SIG-M5 treated with dmso at 0.1 percent for 504 hours (cell line): ENCODE data around the gene TRIM36.
A peak's percentile ranks its signal among the peaks of the same experiment; 100 is the strongest.

Source experiments
- DNase-seq: peaks from one replicate; lab custom pipeline; 2025; ENCODE audit not compliant: unreplicated experiment; lab: John Stamatoyannopoulos, UW

The TRIM36 gene, protein sequence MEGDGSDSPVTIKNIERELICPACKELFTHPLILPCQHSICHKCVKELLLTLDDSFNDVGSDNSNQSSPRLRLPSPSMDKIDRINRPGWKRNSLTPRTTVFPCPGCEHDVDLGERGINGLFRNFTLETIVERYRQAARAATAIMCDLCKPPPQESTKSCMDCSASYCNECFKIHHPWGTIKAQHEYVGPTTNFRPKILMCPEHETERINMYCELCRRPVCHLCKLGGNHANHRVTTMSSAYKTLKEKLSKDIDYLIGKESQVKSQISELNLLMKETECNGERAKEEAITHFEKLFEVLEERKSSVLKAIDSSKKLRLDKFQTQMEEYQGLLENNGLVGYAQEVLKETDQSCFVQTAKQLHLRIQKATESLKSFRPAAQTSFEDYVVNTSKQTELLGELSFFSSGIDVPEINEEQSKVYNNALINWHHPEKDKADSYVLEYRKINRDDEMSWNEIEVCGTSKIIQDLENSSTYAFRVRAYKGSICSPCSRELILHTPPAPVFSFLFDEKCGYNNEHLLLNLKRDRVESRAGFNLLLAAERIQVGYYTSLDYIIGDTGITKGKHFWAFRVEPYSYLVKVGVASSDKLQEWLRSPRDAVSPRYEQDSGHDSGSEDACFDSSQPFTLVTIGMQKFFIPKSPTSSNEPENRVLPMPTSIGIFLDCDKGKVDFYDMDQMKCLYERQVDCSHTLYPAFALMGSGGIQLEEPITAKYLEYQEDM

DNA sequence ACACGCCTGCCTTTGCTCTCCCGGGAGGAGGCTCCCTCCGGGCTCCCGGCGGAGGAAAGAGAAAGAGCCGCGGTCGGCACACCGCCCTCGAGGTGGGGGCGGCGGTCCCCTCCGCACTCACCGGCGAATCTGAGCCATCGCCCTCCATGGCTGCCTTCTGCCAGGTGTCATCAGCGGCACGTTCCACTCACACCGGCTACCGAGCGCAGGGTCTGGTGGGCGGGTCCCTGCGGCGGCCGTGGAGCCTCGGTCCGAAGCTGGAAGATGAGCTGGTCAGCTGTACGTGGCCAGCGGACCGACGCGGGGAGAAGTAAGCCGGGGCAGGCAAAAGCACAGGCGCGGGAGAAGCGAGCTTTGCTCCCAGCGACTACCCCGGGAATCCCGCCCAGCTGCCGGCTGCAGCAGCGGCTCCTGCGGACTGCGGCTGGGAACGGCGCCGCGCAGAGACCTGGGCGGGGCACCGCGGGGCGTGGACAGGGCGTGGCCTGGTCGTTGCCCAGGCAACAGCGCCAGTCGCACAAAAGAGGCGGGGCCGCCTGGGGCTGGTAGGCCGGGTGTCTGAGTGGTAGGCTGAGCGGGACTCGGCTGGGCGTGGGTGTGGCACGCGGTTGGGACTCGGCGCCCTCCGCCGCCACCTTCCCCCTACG, at the start of gene TRIM36:
TSS of gene TRIM36 (minus strand) at position 422 of the 647 bp plus-strand sequence. CDS start at position 148, 274 bp downstream.
- DNase-seq, result peak; percentile 96

DNA sequence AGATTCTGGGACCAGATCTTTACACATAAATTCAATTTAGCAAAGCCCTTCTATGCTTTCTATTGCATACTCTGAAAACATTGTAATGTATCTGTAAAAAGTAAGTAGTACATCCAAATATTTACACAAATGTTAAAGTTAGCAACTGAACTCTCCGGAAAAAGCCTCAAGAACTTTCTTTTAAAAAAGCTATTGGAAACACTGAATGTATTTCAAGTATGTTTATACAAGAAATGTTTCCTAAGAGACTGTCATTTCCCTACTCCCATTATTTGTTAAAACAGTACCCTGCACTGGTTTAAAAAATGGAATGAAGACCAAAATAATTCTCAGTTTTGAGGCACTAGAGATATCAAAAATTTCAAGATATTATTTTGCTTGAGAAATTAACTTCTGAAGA, 44.8 kb upstream of the TRIM36 start:
- no peak for DNase-seq

DNA sequence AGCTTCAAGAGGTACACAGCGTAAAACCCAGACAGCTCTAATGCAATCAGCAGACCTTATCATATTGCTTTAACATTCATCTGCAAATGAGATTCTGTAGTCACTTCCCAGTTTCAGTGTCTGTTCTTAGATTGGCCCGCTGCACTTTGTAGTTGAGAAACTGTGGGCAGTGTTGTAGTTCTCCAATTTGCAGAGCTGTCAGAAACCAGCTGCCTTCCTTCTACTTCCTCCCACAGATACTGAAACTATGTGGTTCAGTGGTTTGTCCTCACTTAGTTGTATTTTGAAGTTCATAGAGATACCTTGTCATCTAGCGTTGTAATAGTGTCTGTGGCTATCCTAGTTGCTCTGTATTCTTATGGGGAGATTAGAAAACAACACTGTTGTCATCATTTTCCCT, 39.6 kb upstream of the TRIM36 start:
- peak; percentile 98 for DNase-seq

DNA sequence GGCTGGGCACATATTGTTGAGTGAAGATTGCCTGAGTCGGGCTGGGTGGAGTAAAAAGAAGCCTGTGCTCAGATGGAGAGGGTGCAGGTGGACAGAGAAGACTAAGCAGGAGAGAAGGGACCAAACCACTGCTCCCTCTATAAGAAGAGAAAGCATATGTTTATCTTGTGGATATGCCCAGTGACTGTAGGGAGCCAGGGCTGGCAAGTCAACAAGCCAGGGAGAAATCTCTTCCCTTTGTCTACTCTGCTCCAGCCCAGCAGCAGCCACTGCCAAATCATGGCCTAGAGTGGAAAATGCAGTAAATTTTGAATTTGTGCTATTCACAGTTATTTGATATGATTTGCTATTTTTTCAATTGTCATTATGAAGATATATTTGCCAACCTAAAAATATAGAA, 33.2 kb upstream of the TRIM36 start:
- DNase-seq, result no peak

DNA sequence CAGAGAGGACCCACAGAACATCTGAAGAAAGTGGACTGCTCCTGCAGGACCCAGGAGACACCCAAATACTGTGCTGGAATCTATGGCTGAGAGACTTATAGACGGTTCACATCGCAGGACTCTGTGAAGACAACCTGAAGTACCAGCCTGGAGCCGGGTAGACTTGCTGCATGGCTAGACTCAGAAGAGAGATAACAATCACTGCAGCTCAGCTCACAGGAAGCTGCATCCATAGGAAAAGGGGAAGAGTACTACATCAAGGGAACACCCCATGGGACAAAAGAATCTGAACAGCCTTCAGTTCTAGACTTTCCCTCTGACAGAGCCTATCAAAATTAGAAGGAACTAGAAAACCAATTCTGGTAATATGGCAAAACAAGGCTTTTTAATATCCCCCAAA, 26.5 kb upstream of the TRIM36 start:
- no peak for DNase-seq

DNA sequence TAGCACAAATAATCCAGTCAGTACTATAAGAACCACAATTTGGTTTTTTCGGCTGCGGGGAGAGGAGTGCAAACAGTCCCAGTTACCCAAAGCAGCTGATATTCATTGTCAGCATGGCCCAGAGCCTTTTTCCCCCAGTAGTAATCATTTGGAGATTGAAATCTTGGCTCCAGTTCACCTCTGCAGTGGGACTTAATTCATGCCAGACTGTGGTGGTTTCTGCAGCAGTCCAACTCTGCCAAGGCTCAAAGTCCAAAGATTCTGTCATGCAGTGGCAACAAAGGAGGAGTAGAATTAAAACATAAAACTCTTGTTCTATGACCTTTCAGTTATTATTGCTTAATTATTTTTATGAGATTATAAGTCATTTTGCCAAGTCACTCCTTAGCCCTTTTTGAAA, 25.0 kb upstream of the TRIM36 start:
- DNase-seq, result no peak

DNA sequence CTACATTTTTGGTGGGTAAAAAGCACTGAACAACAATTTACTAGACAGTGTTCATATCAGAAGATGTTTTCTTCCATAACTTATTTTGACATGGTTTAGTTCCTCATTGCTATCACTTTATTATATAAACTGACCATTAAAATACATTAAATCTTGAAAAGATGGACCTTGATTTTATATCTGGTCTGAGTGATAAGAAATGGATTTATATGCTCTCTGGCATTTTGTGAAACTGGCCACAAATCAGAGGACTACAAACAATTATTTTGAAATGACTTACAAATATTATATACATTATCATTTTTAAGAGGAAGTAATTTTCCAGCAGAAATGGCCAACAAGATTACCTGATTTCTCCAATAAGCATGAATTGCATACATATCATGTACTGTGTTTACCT, 23.6 kb upstream of the TRIM36 start:
- no peak for DNase-seq

DNA sequence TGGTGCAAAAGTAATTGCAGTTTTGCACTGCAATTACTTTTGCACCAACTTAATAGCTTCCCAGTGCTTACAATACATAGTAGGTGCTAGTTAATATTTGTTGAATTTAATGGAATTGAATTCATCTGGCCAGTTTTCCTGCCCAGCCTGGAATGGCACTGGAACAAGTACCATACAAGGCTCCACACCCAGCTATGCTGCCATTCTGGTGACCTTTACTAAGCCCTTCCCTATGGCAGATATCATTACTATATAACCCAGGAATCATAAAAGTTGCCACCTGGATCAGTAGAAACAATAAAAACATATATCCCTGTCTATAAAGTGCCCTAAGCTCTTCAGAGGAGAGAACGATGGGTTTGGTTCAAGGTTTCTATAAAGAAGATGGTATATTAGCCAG, 22.4 kb upstream of the TRIM36 start:
- DNase-seq, result no peak

DNA sequence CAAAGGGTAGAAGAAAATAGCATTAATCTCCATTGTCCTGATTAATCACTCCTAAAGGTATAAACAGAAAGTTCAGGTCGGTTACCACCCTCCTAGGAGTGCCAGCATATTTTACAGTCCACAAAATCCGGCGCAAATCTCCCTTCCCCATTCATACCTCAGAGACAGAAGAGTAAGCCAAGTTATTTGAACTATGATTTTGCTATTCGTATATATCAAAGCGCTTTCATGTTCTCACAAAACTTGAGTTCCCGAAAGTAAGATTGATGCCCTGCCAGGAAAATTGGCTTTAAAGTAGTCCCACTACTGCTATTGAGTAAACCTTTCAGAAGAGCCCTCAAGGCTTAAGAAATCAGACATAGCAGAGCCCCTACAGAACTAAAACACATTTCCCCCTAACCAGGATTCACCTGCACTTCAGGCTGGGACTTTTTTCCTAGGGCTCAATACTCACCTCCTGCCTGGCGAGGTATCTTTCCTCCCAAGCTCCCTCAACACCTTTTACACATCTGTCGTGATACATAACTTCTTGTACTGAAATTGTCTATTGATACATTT, 21.8 kb upstream of the TRIM36 start:
- DNase-seq, result no peak

DNA sequence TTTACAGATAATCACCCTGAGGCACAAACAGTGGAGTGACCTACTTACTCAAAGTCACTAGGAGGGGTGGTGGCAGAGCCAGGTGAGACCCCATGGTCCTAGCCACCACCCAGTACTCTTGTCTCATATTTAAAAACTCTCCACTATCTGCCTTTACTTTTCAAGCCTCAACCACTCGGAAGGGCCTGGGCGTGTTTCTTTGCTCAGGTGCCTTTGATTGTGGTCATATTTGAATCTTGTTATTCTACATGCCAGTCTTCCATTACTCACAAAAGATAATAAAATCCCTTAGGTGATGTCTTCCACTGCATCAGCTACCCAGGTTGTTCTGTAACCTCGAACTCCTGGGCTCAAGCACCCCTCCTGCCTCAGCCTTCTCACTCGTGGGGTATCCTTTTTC, 20.7 kb upstream of the TRIM36 start:
- DNase-seq, result no peak

DNA sequence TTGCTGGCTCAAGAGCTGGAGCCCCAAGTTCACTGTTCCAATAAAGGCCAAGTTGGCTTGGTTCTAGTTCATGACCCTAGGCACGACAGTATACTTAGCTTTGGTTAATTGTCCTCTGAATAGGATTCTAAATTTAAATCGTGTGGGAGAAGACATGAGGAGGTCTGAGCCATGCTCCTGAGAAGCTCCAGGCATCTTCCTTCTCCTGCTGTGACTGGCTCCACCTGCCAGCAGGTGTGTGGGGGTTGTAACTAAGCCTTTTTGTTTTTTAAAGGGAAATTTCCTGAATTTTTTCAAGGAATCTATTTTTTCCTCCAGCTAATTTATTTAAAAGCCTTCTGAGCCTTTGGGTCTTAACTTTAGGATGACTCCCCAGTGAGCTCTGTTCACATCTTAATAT, 20.2 kb upstream of the TRIM36 start:
- no peak for DNase-seq

DNA sequence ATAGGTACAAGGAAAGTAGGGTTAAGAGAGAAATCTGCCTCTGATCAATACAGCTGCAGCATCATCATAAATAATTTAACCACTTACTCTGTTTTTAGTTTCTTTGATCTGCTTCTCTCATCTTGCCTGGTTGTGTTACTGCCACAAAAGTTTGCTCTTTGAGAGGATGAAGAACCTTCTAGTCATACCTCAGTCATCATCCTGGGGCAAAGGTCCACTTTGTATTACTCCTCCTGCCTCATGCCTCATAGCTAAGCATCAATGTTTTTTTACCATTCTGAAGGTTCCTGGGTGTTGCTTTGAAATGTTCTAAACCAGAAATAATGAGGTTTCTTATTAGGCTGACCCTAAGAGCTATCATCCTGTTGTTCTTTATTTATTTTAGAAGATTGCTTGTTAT, 17.1 kb upstream of the TRIM36 start:
- no peak for DNase-seq

DNA sequence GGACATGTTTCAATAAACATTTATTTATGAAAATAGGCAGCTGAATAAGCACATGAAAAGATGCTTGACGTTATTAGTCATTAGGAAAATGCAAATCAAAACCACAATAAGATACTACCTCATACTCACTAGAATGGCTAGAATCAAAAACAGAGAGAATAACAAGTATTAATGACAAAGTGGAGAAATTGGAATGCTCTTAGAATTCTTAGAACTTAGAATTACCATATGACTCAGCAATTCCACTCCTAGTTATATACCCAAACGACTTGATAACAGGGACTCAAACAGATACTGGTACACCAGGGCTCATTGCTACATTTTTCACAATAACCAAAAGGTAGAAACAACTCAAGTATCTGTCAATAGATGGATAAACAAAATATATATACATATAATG, 15.1 kb upstream of the TRIM36 start:
- no peak for DNase-seq

DNA sequence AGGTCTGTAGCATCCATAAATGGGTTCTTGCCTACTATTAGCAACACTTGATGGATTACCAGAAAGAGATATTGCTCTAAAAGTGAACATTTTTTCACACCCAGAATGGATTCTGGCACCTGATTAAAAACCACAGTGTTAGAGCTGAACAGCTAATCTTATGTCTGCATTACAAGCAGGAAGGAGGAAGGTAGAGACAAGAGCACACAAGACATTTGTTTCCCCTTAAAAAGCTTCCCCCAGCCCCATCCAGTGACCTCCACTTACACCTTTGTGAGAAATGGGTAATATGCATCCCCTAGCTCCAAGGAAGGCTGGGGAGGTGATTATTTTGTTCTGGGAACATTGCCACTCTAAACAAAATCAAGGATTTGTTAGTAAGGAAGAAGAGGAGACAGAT, 12.0 kb upstream of the TRIM36 start:
- DNase-seq, result no peak

DNA sequence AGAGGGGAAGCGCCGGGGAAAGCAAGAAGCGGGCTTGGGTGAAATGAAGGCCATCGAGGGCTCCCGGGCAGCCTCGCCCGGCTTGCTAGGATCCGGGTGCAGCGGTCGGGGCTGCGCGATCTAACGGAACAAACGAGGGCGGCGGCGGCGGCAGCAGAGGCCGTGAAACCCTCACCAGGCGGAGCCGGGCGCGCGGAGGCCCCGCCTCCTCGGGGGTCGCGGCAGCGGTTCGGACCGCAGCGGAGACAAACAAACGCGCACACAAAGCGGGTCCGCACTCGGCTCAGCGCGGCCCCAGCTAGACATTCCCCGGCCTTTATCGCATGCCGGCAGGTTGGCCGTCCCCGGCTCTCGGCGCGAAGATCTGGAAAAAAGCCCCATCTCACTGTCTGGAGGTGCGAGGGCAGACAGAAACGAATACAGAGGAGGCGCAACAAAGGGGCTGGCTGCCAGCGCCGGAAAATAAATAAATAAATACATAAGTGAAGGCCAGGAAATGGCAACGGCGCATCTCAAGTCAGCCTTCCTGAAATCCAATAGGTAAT, 10.5 kb upstream of the TRIM36 start:
- no peak for DNase-seq

DNA sequence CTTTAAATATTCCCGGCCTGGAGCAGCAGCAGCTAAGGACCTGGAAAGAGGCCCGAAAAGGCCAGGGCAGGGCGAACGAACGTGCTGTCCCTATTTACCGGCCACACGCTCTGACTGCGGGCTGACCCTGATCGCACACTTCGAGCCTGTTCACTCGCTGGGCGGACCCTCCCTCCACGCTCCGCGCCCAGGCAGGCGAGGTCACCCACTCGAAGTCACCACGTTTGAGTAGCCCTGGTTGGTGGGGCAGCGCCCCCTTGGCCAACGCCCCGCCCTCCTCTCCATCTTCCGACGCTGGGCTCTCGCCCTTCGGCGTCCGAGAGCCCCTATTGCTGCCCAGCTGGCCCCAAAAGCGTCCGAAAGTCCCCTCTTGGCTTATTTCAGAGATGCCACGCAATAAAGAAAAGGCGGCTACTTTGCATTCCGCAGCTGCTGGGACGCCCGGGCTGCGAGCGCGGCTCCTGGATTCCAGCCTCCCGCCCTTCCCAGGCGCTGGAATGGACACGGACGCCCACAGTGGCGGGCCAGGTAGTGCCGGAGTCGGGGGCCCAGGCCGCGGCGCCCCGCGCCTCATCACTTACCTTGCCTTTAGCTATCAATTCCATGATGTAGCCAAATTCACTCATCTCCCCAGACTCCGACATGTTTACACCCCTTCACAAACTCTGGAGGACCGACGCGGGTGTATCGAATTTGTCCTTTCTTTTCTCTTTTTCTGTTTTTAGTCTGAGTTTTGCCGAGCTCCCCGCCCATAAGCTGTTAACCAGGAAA, 9.9 kb upstream of the TRIM36 start:
- DNase-seq, result no peak

DNA sequence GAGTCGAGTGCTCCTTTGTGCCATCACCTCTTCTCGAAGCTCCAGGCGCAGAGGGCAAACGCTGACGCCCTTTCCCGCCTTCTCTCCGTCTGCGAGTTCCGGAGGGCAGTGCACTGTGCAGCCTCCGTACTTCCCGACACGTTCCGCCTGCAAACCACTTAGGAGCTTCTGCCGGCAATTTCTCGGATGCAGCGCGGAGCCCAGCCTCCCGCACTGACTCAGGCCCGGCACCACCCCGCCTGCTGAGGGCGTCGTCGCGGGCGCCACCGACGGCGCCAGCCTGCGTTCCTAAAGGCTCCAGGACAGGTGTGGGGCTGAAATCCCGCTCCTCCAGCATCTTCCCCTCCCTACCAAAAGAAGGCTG, 9.3 kb upstream of the TRIM36 start:
- no peak for DNase-seq

DNA sequence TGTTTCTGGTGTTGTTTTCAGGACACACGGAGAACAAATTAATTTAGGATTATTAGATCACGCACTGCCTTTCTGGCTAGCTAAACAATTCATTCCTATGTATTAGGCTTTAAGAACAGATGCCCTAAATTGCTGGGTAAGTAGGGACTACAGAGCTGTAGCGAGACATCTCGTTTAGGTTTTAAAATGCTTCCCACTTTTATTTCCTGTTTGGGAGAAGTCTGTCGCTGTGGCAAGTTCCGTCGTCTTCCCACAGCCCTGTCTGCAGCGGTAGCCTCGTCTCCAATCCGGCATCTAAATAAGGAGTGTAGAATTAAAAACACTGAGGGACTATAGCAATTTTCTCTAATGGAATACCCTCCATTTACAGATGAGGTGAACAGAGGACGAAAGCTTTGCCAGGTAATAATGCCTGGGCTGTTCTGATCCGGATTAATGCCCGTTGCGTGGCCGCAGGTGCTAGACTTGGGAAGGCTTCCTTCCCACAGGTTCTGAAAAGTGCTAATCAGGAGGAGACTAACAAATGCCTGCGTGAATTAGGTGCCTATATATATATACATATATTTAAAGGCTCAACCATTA, 1.3 kb upstream of the TRIM36 start:
- DNase-seq, result peak; percentile 24

DNA sequence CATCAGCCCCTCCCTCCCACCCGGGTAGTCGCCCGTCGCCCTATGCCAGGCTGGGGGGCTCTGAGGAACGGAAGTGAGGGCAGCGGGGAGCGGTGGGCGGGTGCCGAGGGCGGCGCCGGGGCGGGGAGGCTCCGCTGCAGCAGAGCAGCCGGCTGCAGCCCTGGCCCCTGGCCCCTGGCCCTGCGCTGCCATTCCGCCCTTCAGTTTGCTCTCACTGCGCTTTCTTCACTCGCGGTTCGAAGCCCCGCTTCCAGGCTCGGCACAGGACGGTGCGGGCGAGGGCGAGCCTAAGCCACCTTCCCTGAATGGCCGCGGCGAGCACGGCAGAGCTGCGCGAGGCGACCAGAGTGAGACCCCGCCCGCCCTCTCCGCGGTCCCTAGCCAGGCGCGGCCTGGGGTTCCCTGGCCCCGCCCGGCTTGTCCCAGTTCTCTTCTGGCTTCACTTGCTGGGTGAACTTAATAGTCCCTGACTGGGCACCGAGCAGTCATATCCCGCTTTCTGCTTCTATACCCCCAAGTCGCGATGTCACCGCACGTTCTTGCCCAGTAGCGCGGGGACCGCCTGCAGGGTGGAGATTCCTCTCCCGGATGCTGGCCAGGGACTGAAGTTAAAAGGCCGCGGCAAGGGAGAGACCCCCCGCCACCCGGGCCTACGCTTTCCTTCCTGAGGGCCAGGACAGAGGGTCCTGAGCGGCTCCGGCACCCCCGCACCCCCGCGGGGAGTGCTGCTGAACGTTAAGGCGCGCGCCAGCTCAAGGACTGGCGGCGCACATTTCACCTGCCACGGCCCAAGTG, 623 bp upstream of the TRIM36 start:
- no peak for DNase-seq
